GM21825 (cell line): ENCODE data around the gene RAPGEF4.
"Not testable (repeated sequence)": the region's sequence is repeated elsewhere in the genome, so short reads cannot be mapped to it uniquely, and the experiment has no call there.

Experiments used
- ATAC-seq: cut with Tn5 transposase; IDR thresholded peaks from one replicate; pipeline ENCODE4 v1.9.1; 2021; ENCODE audit warnings: mild to moderate bottlenecking, moderate library complexity; ENCODE audit not compliant: unreplicated experiment

Gene RAPGEF4

DNA sequence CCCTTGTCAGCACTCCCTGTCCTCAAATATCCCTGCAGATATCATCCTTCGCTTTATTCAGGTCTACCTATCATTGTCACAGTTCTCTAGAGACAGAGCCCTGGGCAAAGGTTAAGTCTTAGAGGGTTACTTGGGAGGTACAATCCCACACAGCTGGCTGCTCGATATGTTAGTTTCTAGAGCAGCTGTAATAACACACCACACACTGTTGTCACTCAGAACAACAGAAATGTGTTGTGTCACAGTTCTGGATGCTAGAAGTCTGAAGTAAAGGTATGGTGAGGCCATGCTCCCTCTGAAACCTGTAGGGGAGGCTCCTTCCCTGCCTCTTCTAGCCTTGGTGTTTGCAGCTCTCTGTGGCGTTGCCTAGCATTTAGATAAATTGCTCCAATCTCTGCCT is 9.9 kb upstream of the RAPGEF4 start:
- no peak for ATAC-seq

DNA sequence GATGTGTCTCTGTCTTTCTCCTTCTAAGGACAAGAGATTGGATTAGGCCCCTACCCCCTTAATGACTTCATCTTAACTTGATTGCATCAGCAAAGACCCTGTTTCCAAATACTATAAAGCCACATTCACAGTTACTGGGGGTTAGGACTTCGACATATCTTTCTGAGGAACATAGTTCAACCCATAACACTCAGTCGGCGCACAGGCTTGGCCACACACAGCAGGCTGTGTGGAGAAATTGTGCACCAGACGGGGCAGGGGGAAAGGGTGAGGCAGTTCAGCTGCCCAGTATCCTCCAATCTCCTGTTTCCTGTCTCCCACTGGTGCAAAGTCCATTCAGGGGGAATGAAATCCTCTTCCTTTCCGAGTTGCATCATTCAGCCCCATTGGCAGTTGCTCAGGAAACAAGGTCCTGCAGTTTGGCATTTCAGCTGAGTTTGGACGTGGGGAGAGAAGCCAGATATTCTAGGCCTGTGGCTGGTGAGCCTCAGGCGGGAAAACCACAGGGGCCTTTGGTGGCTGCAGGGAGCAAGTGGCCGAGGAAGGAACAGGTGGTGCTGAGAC is 9.4 kb upstream of the RAPGEF4 start:
- ATAC-seq = no peak

DNA sequence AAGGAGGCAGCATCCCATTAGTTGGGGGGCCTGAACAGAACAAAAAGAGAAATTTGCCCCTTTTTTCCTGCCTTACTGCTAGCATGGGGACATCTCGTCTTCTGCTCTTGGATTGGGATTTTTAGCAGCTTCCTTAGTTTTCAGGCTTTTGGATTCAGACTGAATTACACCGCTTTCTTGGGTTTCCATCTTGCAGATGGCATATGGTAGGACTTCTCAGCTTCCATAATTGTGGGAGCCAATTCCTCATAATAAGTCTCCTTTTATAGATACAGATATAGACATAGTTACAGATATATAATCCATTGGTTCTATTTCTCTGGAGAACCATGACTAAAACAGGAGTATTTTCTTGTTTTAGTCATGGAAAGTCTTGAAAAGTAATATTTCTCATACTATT is 5.2 kb upstream of the RAPGEF4 start:
- ATAC-seq = no peak

DNA sequence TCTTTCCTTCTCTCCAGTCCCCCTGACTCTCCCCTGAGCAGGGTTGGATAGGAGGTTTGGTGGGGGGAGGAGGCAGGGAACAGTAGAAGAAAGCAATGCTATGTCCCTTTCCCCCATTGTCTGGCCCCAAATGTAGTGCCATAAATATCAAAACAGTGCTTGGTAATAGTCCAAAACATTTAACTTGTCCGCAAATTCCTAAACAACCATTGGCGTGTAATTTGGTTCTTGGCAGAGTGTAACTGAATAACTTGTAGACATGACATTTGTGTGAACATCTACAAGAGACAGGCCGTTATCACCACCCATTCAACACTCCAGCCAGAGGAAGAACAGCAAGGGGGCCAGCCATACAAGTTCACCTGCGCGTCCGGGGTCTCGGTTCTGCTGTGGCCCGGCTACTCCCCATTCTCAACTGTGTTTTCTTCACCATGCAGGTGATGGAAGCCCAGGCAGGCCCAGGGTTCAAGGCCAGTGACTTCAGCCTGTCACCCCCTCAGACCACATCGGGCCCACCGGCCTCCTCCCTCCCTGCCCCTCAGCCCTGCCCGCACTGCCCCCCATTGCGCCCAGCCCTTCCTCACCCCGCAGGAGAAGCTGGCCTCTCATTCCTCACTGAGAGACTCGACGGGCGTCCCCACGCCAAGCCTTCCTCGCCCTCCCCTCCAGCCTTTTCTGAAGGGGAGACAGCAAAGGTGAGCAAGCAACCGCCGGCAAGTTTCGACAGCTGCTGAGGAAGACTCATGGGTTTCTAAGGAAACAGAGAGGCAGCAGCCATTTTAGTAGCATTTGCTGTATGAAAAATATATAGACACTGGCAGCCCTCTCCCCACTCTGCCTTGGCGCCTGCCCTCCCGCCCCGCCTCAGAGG is 699 bp upstream of the RAPGEF4 start:
- no peak for ATAC-seq

DNA sequence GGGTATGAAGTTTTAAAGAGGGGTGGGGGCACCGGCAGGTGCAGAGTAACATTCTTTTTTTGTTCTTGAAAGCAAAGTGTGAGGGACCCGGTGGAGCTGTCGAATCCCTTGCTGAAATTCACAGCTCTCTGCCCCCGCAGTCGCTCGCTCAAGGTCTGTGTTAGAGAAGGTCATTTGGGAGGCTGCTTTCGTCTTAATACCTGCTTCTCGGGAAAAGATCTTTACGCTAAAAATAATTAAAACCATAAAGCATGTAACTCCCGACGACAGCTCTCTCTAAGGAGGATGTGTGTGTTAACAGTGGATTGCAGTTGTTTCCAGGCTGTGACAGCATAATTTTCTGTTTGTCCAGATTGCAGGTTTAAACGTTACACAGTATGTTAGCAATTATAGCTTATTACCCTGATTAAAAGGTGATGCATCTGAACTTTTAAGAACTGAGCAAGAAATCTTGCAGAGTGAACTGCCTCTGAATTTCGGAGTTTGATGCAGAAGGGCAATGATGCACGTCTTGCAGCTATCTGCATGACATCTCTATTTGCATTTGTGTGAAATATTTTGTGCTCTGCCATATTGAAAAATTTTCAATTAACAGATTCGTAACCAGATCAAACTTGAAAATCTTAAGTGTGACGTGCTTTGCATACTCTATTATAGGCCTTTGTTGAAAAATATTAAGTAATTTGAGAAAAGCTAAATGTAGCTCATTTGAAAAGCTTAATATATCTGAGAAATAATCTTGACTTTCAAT is 954 bp downstream of the RAPGEF4 start:
- no peak for ATAC-seq

DNA sequence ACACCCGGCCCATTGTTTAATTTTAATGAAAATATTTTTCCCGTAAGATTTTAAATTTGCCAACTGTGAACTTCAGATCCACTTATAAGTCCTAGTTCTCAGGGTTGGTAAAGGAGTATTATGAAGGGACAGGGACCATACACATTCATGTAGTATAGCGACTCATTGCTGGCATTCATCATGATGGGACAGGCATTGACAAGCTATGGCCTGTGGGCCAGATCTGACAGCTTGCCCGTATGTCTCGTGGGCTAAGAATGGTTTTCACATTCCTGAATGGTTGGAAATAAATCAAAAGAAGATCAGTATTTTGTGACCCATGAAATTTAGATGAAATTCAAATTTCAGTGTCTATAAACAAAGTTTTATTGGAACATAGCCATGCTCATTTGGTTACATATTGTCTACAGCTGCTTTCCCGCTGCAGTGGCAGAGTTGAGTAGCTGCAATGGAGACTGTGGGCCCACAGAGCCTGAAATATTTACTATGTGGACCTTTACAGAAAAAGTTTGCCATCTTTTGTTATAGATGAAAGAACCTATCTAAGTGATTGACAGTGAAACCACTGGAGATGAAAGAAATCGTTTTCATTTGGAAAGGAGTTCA is 4.1 kb downstream of the RAPGEF4 start:
- ATAC-seq = no peak

DNA sequence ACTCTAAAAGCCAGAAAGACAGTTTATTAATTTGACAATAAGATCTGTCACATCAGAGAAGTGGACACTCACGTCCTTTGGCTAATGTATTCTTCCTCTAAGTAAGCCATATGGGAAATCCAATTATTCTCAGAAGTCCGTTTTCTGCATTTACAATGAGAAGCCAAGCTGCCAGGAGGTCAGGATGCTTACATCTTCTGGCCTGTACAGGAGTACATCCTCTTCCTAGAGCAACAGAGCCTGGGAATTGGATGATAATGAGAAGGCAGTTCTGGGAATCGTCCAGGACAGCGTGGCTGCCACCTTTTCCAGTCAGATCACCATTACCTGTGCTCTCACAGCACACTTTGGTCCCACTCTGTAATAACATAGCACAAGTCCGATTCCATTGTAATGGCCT is 5.2 kb downstream of the RAPGEF4 start:
- ATAC-seq = no peak

DNA sequence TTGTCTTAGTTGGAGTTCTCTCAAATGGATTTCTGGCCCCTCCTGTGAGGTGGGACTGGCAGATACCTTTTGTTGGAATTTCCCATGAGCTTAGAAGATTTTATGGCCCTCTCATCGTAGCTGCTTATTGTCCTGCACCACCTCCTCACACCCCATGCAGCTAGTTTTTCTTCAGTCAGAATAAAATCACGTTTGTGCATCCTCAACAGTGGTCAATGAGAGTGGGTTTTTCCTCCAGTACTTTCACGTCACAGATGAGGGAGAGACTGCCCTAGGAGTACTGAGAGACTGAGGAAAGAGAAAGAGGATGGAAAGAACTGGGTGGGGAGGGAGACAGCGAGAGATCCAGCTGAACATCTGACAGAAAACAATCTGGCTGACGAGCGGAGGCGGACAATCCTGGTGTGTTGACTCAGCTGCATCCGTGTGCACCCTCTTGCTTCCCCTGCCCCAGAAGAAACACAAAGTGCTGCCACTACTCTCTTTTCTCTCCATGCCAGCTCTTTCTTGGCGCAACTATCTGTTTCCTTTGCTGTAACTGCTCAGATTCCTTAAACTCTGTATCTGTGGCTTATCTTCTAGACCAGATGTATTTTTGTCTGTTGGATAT is 7.4 kb downstream of the RAPGEF4 start:
- ATAC-seq = no peak

DNA sequence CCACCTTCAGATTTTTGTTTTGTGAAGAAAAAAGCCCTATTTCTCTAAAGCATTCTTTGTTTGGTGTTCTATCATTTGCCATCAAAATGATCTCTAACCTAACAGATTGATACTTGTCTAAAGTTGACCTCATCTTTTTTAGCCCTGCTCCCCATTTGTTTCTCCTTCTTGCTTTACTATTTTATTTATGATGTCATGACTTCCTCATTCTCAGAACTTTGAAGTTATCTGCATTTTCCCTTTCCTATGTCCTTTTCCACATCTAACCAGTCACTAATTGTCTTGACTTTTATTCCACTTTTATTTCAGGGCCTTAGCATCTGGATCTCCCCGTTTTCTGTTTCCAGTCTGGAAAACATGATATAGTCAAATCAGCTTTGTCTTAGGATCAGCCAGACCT is 8.3 kb downstream of the RAPGEF4 start:
- no peak for ATAC-seq

DNA sequence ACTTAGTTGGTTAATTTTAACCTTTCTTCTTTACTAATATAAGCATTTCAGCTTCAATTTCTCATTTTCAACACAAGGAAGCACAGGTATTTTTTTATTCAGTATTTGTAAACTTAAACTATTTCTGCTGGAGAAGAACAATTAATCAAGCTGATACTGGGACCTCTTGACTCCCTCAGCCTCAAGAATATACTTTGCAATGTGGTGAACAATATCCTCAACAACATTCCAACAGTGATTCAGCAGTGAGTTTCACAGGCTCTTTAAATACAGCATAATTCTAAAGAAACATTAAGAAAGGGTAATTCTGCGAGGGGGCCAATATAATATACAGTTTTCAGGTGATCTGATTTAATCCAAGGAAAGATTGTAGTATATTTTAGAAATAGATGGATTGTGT is 10.0 kb downstream of the RAPGEF4 start:
- no peak for ATAC-seq

DNA sequence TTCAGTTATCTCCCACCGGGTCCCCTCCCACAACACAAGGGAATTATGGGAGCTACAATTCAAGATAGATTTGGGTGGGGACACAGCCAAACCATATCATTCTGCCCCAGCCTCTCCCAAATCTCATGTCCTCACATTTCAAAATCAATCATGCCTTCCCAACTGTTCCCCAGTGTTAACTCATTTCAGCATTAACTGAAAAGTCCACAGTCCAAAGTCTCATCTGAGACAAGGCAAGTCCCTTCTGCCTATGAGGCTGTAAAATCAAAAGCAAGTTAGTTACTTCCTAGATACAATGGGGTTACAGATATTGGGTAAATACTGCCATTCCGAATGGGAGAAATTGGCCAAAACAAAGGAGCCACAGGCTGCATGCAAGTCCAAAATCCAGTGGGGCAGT is 12.9 kb downstream of the RAPGEF4 start:
- not testable (repeated sequence) for ATAC-seq

DNA sequence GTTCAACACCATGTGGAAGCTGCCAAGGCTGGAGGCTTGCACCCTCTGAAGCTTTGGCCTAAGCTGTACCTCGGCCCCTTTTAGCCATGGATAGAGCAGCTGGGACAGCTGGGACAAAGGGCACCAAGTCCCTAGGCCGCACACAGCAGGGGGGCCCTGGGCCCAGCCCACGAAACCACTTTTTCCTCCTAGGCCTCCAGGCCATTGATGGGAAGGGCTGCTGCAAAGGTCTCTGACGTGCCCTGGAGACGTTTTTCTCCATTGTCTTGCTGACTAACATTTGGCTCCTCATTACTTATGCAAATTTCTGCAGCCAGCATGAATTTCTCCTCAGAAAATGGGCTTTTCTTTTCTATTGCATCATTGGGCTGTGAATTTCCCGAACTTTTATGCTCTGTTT is 13.7 kb downstream of the RAPGEF4 start:
- no peak for ATAC-seq

DNA sequence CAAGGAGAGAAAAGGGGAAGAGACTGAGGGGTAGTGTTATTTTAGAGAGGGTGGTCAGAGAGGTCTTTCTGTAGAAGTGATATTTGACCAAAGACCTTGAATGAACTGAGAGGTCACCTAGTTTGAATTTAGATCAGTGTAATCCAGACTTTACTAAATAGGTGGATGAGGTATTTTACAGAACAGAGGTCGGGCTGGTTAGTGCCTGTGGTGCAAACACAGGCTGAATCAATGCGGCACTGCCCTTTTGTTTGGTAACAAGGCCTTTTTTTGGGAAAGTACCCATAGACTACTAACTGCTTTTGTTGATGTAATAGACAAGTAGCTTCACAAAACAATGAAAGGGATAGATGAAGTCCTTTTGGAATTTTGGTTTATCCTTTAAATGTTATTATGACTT is 15.9 kb downstream of the RAPGEF4 start:
- ATAC-seq = no peak

DNA sequence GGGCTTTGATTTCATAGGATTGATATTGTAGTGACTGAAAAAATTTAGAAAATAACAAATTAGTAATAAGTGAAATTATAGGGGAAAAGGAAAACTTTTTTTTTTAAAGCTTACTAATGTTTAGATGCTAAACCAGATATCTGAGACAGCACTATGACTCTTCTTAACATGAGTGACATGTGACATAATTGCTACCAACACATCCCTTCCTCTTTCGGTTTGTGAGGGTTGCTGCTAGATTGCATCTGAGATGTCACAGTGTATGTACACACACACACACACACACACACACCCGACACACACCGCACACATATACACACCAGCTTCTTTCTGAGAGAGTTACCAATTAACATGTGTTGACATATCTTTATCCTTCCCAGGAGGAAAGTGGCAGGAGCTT is 18.0 kb downstream of the RAPGEF4 start:
- no peak for ATAC-seq

DNA sequence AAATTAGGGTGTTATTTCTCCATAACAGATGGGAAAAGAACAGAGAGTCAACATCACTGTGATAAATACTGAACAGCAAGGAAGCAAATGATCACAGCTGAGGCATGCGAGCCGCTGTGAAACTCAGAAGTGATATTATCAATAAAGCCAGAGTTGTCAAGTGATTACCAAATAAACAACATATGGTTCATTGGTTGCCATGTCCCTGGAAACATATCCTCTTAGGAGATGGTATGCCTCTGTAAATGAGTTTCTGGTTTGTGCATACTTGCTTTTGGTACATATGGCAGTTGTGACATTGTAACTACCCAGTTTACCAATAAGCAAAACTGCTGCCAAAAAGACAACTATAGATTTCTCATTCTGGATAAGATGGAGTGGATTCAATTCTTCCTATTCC is 23.8 kb downstream of the RAPGEF4 start:
- ATAC-seq = no peak

DNA sequence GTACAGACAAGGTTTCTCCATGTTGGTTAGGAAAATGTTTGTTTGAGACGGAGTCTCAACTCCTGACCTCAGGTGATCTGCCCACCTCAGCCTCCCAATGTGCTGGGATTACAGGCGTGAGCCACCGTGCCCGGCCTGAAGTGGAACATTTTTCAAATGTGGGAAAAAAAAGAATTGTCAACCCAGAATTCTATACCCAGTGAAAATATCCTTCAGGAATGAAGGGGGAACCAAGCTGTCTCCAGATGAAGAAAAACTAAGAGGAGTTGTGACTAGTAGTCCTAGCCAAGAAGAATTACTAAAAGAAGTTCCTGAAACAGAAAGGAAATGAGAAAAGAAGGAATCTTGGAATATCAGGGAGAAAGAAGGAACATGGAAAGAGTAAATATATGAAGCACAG is 25.7 kb downstream of the RAPGEF4 start:
- ATAC-seq = no peak

DNA sequence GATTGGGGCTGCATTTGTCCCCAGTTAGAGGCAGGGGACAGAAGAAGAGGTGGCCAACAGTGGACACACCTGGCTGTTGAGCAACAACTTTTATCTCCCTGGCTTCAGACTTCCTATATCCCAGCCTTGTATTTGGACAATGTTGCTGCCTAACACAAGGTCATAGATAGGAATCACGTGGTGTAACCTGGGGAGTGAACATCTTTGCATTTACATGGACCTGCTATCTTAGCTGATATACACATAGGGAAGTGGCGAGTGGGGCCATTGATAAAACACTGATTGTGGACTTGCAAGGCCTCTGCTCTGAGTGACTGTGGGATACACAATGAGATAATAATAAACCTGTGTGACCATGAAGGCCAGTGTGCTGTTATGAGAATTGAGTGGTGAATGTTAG is 26.9 kb downstream of the RAPGEF4 start:
- no peak for ATAC-seq

DNA sequence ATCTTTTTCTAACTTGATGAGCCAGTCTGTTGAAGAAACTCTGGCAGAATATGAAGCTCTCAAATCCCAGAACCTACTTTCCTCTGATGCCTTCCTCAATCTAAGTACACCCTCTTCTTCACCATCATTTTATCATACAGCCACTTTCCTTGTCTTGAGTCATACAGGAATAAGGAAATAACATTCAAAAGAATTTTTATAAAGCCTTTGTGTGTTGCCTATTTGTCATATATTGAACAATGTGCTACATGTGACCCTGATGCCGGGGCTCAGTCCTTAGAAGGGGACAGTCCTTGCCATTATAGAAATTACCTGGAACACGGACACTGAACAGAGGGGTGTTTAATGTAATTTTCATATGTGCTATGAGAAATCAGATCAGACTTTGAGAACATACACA is 27.4 kb downstream of the RAPGEF4 start:
- no peak for ATAC-seq

DNA sequence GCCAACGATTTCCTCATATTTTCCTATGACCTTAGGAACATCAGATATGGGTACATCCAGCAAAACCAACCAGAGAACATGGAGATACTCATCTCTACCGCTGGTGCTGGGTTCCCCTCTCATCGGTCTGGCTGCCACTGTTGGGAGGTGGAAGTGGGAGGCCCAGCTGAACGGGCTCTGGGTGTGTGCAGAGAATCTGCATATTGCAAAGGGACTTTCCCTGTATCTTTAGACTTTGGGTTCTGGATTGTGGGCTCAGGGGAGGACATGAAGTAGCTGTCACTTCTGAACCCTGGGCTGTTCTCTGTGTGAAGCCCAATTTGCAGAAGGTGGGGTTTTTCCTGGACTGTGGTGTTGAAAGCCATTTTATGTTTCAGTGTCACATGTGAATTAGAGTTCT is 30.0 kb downstream of the RAPGEF4 start:
- no peak for ATAC-seq

DNA sequence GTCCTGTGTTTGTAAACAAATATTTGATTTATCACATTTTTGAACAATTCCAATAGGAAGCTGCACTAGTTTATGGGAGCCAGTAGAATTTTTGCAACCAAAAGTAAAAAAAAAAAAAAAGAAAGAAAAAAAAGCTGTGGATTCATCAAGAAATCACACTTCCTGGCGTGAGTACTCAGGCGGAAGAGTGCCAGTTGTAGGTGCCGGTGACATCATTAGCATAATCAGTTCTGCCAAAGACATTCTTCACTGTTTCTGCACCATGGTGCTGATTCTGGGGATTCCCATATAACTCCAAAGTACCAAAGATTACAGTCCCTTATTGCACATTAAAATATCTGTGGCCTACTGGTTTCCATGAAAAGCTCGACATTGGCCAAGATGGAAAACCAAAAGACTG is 32.8 kb downstream of the RAPGEF4 start:
- no peak for ATAC-seq

DNA sequence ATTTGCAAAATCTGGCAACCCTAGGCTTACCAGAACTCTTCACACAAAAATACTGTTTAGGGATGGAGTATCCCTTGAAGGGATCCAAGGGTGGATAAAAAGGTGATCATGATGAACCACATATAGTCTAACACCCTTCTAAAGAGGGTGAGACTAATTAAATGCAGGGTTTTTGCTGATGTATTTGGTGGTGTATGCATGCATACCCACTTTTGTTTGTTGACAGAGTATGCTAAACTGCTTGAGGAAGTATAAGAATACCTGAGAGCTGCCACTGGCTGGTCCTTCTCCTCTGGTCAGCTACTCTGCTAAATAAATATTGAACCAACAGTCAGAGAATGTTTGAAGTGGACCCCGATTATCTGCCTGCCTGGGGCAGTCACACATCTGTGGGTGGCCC is 34.2 kb downstream of the RAPGEF4 start:
- ATAC-seq = no peak
